ENCODE results near the gene BYSL. TPM values are rescaled to one million over a fixed set of nuclear protein-coding genes. Genes with fewer than 3 reads are reported as not detected.

The BYSL gene
- polyA plus RNA-seq, 1 experiment, result 28.5 TPM

- TF ChIP-seq CTCF (IDR thresholded peaks at IDR 0.05; ENCODE audit: insufficient read depth, low read depth, low read length), result no peak
- no peak for DNase-seq (ENCODE audit: low read depth)
- Histone ChIP-seq H3K4me3 (ENCODE audit: low read depth, low read length) (no peak overlapping the region), H3K36me3 (ENCODE audit: control insufficient read depth, insufficient read depth, low read length) (peaks cover 34% of the 10 kb centered on the region), H3K27me3 (ENCODE audit: control insufficient read depth, insufficient read depth, low read length) (no peaks in the 10 kb centered on the region)
- ChIA-PET POLR2A (interaction anchor here (0.6 kb wide), 1 partner anchor 8 kb away, joined by 4 read pairs; no protein-coding TSS in a partner anchor), CTCF (interaction anchor here (1.1 to 10.5 kb wide), 8 partner anchors 7 to 148 kb away, joined by 3 to 152 read pairs (median 15); partner anchors contain the start of genes BYSL, MED20, TAF8 and TOMM6)
Measured at GRCh38 chr6:41935193-41935574, 13.9 kb downstream of the BYSL start.

GRCh38 chr6:41935685-41936072 is 14.4 kb downstream of the BYSL start:
- TF ChIP-seq CTCF (IDR thresholded peaks at IDR 0.05; ENCODE audit: insufficient read depth, low read depth, low read length), result no peak
- no peak for DNase-seq (ENCODE audit: low read depth)
- ChIA-PET CTCF (interaction anchor here (1.1 to 10.5 kb wide), 9 partner anchors 8 to 149 kb away, joined by 3 to 152 read pairs (median 9); partner anchors contain the start of genes BYSL, MED20, TAF8 and TOMM6), POLR2A (interaction anchor here (0.6 kb wide), 1 partner anchor 9 kb away, joined by 4 read pairs; no protein-coding TSS in a partner anchor)
- H3K27me3 ChIP-seq (ENCODE audit: control insufficient read depth, insufficient read depth, low read length), result no peaks in the 10 kb centered on the region
- H3K4me3 ChIP-seq (ENCODE audit: low read depth, low read length), result no peak overlapping the region
- peaks cover 31% of the 10 kb centered on the region for H3K36me3 ChIP-seq (ENCODE audit: control insufficient read depth, insufficient read depth, low read length)

- Histone ChIP-seq H3K4me3 (ENCODE audit: low read depth, low read length) (no peak overlapping the region), H3K27me3 (ENCODE audit: control insufficient read depth, insufficient read depth, low read length) (no peaks in the 10 kb centered on the region), H3K36me3 (ENCODE audit: control insufficient read depth, insufficient read depth, low read length) (peaks cover 26% of the 10 kb centered on the region)
- TF ChIP-seq CTCF (IDR thresholded peaks at IDR 0.05; ENCODE audit: insufficient read depth, low read depth, low read length), result peak; percentile 98
- peak; percentile 64 for DNase-seq (ENCODE audit: low read depth)
- ChIA-PET POLR2A (no interaction called here), CTCF (interaction anchor here (0.6 to 10.5 kb wide), 11 partner anchors 8 to 149 kb away, joined by 3 to 152 read pairs (median 6); partner anchors contain the start of genes BYSL, MED20, TAF8 and TOMM6)
Measured at GRCh38 chr6:41936073-41936837, 15.0 kb downstream of the BYSL start.

- POLR2A ChIA-PET, result no interaction called here
- CTCF ChIA-PET, result interaction anchor here (0.9 to 10.5 kb wide), 7 partner anchors 10 to 151 kb away, joined by 3 to 152 read pairs (median 9); partner anchors contain the start of genes BYSL, MED20 and TAF8
- peaks cover 19% of the 10 kb centered on the region for H3K36me3 ChIP-seq (ENCODE audit: control insufficient read depth, insufficient read depth, low read length)
- no peak overlapping the region for H3K4me3 ChIP-seq (ENCODE audit: low read depth, low read length)
- H3K27me3 ChIP-seq (ENCODE audit: control insufficient read depth, insufficient read depth, low read length), result no peaks in the 10 kb centered on the region
- TF ChIP-seq CTCF (IDR thresholded peaks at IDR 0.05; ENCODE audit: insufficient read depth, low read depth, low read length), result no peak
- no peak for DNase-seq (ENCODE audit: low read depth)
Measured at GRCh38 chr6:41937472-41937860, 16.2 kb downstream of the BYSL start.

GRCh38 chr6:41937861-41938574 is 16.7 kb downstream of the BYSL start:
- ChIA-PET POLR2A (no interaction called here), CTCF (interaction anchor here (0.9 to 10.5 kb wide), 8 partner anchors 10 to 152 kb away, joined by 3 to 152 read pairs (median 12); partner anchors contain the start of genes BYSL, MED20, TAF8 and TOMM6)
- Histone ChIP-seq H3K27me3 (ENCODE audit: control insufficient read depth, insufficient read depth, low read length) (no peaks in the 10 kb centered on the region), H3K4me3 (ENCODE audit: low read depth, low read length) (no peak overlapping the region), H3K36me3 (ENCODE audit: control insufficient read depth, insufficient read depth, low read length) (peaks cover 14% of the 10 kb centered on the region)
- no peak for TF ChIP-seq CTCF (IDR thresholded peaks at IDR 0.05; ENCODE audit: insufficient read depth, low read depth, low read length)
- DNase-seq (ENCODE audit: low read depth), result no peak
